Dermis microvascular lymphatic vessel endothelial cell (primary cell): ENCODE measurements around the gene TGFB3. TPM values are rescaled to one million over a fixed set of nuclear protein-coding genes. Genes with fewer than 3 reads are reported as not detected.
A peak's percentile ranks its signal among the peaks of the same experiment; 100 is the strongest.
"Not testable (repeated sequence)": the region's sequence is repeated elsewhere in the genome, so short reads cannot be mapped to it uniquely, and the experiment has no call there.

ENCODE experiments used
- DNase-seq, 2 donors: peaks; one replicate each; pipeline versions ENCODE4 v3.0.0 to v3.0.0-alpha.2; 2010; ENCODE audit warnings: low read depth in 2 of 2
- total RNA-seq: library from RNA; depleted of rRNA; stranded (reverse); fragments of >200 nt; gene quantifications from 2 replicates; pipeline ENCODE4 v1.2.1, GENCODE V29; 2014

Gene TGFB3
- 2.1 and 4.9 TPM in 2 replicates for total RNA-seq

GRCh38 chr14:75981426-75982265 is at the start of gene TGFB3:
Gene TGFB3, minus strand, starts transcription at chr14:75981995. Its CDS starts 1,102 bp downstream, at chr14:75980893.
- peak; percentile 77 to 81 for DNase-seq

- no peak for DNase-seq
Observed at GRCh38 chr14:76024211-76024907, 42.6 kb upstream of the TGFB3 start.

DNA sequence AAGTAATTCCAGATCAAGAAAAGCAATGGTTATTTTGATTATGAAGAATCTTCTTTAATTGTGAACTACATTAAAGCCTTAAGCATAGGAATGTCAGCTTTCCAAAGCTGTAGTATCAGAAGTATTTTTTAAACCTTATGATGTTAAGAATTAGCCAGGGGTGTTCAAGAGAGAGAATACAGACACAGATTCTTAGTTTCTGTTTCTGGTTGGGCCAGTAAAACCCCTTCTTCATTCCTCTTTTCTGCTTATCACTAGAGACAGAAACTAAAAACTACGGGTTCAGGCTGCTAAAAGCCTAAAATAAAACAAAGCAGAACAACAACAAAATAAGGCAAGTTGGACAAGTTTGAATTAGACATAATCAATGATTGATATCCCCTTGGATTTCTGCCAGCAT is 42.0 kb upstream of the TGFB3 start:
- DNase-seq = no peak

DNA sequence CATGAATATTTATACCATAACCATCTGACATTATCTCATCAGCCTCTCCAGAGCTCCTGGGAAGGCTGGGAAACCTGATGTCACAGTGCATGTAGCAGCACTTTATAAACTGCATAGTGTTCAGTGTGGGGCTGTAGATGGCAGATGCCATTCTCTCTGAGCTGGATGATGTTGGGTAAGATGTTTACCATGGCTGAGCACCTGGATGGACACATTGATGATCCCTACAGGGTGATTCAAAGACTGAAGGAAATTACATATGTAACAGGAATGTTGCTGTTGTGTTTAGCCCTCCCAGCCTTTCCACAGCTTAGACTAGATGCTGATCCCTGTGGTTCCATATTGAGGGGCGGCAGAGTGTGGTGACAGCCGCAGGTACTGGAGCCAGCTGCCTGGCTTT is 41.2 kb upstream of the TGFB3 start:
- DNase-seq = peak in 1 of 2 donors; percentile 4

DNA sequence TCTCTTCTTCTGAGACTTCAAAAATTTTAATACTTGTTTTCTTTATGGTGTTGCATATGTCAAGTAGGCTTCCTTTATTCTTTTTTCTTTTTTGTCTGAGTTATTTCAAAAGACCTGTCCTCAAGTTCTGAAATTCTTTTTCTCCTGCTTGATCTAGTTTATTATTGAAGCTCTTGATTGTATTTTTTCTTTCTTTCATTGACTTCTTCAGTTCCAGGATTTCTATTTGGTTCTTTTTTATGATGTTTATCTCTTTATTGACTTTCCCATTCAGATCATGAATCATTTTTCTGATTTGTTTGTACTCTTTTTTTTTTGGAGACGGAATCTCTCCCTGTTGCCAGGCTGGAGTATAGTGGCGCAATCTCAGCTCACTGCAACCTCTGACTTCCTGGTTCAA is 37.9 kb upstream of the TGFB3 start:
- DNase-seq = no peak

DNA sequence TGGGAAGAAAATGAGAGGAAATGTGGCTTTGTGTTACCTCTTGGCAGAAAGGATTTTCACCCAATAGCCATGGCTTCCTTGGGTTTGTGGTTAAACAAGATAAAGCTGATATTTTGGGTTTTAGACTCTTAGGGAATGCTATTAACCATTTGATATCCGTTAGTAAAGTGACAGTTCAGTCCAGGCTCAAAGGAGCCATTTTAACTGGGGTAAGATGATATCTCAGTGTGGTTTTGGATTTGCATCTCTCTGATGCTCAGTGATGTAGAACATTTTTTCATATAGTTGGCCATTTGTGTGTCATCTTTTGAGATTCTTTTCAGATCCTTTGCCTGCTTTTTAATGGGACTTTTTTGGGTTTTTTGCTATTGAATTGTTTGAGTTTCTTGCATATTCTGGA is 33.9 kb upstream of the TGFB3 start:
- no peak for DNase-seq

- DNase-seq = no peak
Observed at GRCh38 chr14:76015191-76015590, 33.4 kb upstream of the TGFB3 start.

GRCh38 chr14:76012354-76012753 is 30.6 kb upstream of the TGFB3 start:
- DNase-seq = no peak

GRCh38 chr14:76011930-76012329 is 30.1 kb upstream of the TGFB3 start:
- DNase-seq = no peak

- not testable (repeated sequence) for DNase-seq
Observed at GRCh38 chr14:76009627-76010026, 27.8 kb upstream of the TGFB3 start.

GRCh38 chr14:76007852-76008251 is 26.1 kb upstream of the TGFB3 start:
- DNase-seq = no peak

- DNase-seq = no peak
Observed at GRCh38 chr14:76007379-76007778, 25.6 kb upstream of the TGFB3 start.

- DNase-seq = no peak
Observed at GRCh38 chr14:76006253-76006652, 24.5 kb upstream of the TGFB3 start.

GRCh38 chr14:76002383-76002782 is 20.6 kb upstream of the TGFB3 start:
- no peak for DNase-seq

GRCh38 chr14:75999511-76000190 is 17.9 kb upstream of the TGFB3 start:
- DNase-seq = no peak

- DNase-seq = no peak
Observed at GRCh38 chr14:75996488-75996887, 14.7 kb upstream of the TGFB3 start.

DNA sequence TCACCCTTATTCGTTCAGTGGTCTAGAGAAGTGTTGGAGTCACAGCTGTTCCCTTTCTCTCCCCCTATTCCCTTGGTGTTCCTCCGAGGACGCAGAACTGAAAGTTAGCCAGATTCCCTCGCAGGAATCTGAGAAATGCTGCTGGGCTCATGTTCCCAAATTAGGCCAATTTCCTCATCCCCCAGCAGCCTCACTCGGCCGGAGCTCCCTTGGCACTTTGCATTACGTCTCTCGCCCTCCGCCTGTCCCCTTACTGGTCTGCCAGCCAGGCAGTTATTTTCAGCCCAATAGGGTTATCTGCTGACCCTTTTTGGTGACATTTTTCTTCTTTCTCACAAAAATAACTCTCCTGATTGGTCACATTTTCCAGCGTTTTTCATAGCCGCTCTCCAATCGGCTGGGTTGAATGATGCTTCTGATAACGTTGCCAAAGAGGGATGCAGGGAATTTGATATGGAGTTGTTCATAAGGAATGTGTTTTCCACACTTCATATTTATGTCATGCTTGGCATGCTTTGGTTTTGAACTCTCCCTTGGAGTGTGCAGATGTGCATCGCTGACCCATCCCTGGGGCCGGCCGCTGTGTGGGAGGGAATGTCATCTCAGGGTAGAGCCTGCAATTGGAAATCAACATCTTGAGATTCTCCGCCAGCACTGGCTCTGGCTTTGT is 13.7 kb upstream of the TGFB3 start:
- no peak for DNase-seq

DNA sequence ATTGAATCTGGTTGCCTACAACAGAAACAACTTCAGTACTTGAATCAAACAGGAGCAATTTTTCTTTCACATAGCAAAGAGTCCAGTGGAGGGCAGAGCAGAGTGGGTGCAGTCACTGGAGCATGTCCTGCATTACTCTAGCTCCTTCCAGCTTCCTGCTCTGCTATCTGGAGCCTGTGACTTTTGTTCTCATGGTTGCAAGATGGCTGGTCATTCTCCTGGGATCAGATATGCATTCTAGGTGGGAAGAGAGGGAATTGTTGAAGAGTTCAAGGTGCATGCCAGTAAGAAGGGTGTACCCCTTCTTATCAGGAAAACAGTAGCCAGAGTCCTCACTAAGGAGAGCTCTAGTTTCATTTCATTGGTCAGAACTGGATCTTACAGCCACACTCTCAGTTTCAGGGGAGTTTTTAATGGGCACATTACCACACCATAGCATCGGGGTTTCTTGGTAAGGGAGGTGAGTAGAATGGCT is 11.8 kb upstream of the TGFB3 start:
- no peak for DNase-seq

GRCh38 chr14:75991753-75992152 is 10.0 kb upstream of the TGFB3 start:
- no peak for DNase-seq

- DNase-seq = no peak
Observed at GRCh38 chr14:75990297-75990696, 8.5 kb upstream of the TGFB3 start.

DNA sequence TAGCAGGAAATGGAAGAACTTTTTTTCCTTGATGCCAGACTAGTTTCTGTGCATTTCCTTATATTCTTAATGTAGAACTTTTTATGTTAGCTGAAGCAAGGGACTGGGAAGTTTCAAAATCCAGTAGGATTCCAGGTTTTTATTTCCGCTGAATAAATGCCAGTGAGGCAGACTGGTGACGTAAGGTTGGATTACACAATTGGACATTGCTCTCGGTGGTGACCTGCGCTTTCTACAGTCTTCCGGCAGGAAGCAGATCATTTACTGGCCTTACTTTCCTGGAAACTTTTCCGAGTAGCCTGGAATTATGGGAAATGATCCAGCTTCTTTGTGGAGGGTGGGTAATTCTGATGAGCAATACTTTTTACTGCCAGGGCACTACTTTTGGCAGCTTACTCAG is 7.3 kb upstream of the TGFB3 start:
- DNase-seq = peak; percentile 97 to 99
